K562 (cell line): ENCODE data around the gene VGLL4. TPM values are rescaled to one million over a fixed set of nuclear protein-coding genes. Genes with fewer than 3 reads are reported as not detected.

Source experiments
- ATAC-seq: fragments of 200-7000 bp; cut with Tn5 transposase; 3 replicates; pipeline ENCODE4 v1.9.1; 2020; ENCODE audit warnings: moderate library complexity
- BruUV-seq: library from RNA; stranded (reverse); fragments of 400-500 nt; replicated peaks from 2 replicates; lab custom pipeline; 2021; lab: Mats Ljungman, UMichigan
- CTCF ChIA-PET: fragments of 300-600 bp; formaldehyde crosslinking; extraction: SDS; loops from one replicate; lab custom pipeline; 2021; ENCODE audit warnings: low intra/inter-chr PET ratio; lab: Yijun Ruan, JAX
- POLR2A ChIA-PET: fragments of 300-600, 350-650 bp; sonication (Branson Sonifier 250); formaldehyde crosslinking; extraction: SDS; loops from one replicate; lab custom pipeline; 2021; ENCODE audit warnings: antibody characterized with exemption, inconsistent platforms; lab: Yijun Ruan, JAX
- DNase-seq, 4 experiments: peaks; one replicate each; pipeline versions ENCODE4 v3.0.0 to v3.0.0-alpha.2; 2011 to 2018; ENCODE audit warnings: low spot score in 3 of 4, mixed read lengths in 3 of 4; ENCODE audit errors: extremely low read depth in 1 of 4
- FAIRE-seq: peaks from 2 replicates; lab custom pipeline; 2011; peaks lifted over from hg19 to GRCh38; lab: Jason Lieb, UNC
- H2AFZ ChIP-seq: 2 replicates; pipeline ENCODE4 v1.6.0; 2011; ENCODE audit warnings: low read depth, low read length, control low read depth, inconsistent platforms
- H3K27ac ChIP-seq: fragments of 200-600 bp; 3 replicates; pipeline ENCODE4 v1.8.0; 2011; ENCODE audit warnings: low read depth, mild to moderate bottlenecking, control low read depth, inconsistent platforms, low read length, moderate library complexity, mixed read lengths; ENCODE audit errors: extremely low read depth
- H3K27me3 ChIP-seq, 2 experiments: fragments of 300-600 bp in 1 of 2; 2 replicates in 1 of 2; 3 replicates in 1 of 2; pipeline versions ENCODE4 v1.6.0 to v1.8.0; 2011; ENCODE audit warnings: inconsistent platforms in 2 of 2, low read length in 2 of 2, mild to moderate bottlenecking in 1 of 2, mixed read lengths in 1 of 2, moderate library complexity in 1 of 2; ENCODE audit not compliant: control insufficient read depth in 2 of 2, insufficient read depth in 2 of 2
- H3K36me3 ChIP-seq: fragments of 300-600 bp; 3 replicates; pipeline ENCODE4 v1.8.0; 2011; ENCODE audit warnings: mild to moderate bottlenecking, low read length, inconsistent platforms; ENCODE audit not compliant: control insufficient read depth, insufficient read depth
- H3K4me1 ChIP-seq, 2 experiments: fragments of 200-600 bp in 1 of 2; replicated peaks in 1 of 2; 2 replicates in 1 of 2; 3 replicates in 1 of 2; pipeline versions ENCODE4 v1.5.1 to v1.8.0; 2011; ENCODE audit warnings: inconsistent platforms in 2 of 2, low read length in 2 of 2, mild to moderate bottlenecking in 1 of 2, mixed read lengths in 1 of 2, moderate library complexity in 1 of 2; ENCODE audit not compliant: control insufficient read depth in 2 of 2, insufficient read depth in 2 of 2
- H3K4me2 ChIP-seq: 2 replicates; pipeline ENCODE4 v1.6.1; 2011; ENCODE audit warnings: low read length, control low read depth, inconsistent platforms, mixed read lengths; ENCODE audit not compliant: insufficient read depth
- H3K4me3 ChIP-seq: fragments of 200-600 bp; sonication (generic), shearing (Covaris generic); 2 replicates; pipeline ENCODE4 v1.5.1; 2016; ENCODE audit warnings: control low read depth, inconsistent platforms
- H3K79me2 ChIP-seq: fragments of 200-600 bp; 3 replicates; pipeline ENCODE4 v1.8.0; 2011; ENCODE audit warnings: low read length, inconsistent platforms; ENCODE audit not compliant: control insufficient read depth, insufficient read depth
- H3K9ac ChIP-seq, 2 experiments: 2 replicates each; pipeline versions ENCODE4 v1.6.0 to v1.6.1; 2011; ENCODE audit warnings: low read depth in 2 of 2, low read length in 2 of 2, control low read depth in 1 of 2, inconsistent platforms in 1 of 2, mild to moderate bottlenecking in 1 of 2, mixed read lengths in 1 of 2; ENCODE audit not compliant: insufficient read depth in 1 of 2
- H3K9me1 ChIP-seq: one replicate; pipeline ENCODE4 v1.6.0; 2011; ENCODE audit warnings: inconsistent platforms, mild to moderate bottlenecking, low read length, moderate library complexity; ENCODE audit not compliant: control insufficient read depth, insufficient read depth
- H3K9me3 ChIP-seq: replicated peaks from 2 replicates; pipeline ENCODE4 v1.5.1; 2011; ENCODE audit warnings: low read depth, low read length, inconsistent platforms; ENCODE audit not compliant: control insufficient read depth, insufficient read depth
- H4K20me1 ChIP-seq: replicated peaks from 2 replicates; pipeline ENCODE4 v1.6.1; 2011; ENCODE audit warnings: low read length, inconsistent platforms, mixed read lengths; ENCODE audit not compliant: control insufficient read depth, insufficient read depth
- DEAF1 ChIP-seq: fragments of 450-650 bp; formaldehyde crosslinking; IDR thresholded peaks from 2 replicates; pipeline ENCODE4 v1.4.0; 2020; ENCODE audit warnings: mild to moderate bottlenecking, moderate library complexity
- E4F1 ChIP-seq: fragments of 250-450 bp; sonication (Bioruptor Pico); IDR thresholded peaks from 2 replicates; pipeline ENCODE4 v1.5.0; 2021; ENCODE audit warnings: mild to moderate bottlenecking, borderline replicate concordance
- FOS ChIP-seq: IDR thresholded peaks from 3 replicates; pipeline ENCODE4 v1.6.1; 2011; ENCODE audit not compliant: insufficient read length; ENCODE audit errors: extremely low read depth
- GTF2F1 ChIP-seq: IDR thresholded peaks from 2 replicates; pipeline ENCODE4 v1.6.1; 2011; ENCODE audit warnings: low read depth, low read length, improper control_type of control experiment
- HDAC2 ChIP-seq: fragments of 450-650 bp; IDR thresholded peaks from 2 replicates; pipeline ENCODE4 v1.6.1; 2016; ENCODE audit warnings: mild to moderate bottlenecking
- NFRKB ChIP-seq: fragments of 450-650 bp; IDR thresholded peaks from 2 replicates; pipeline ENCODE4 v1.6.1; 2016; ENCODE audit warnings: low read depth
- NR3C1 ChIP-seq: sonication (generic); formaldehyde crosslinking; IDR thresholded peaks from 2 replicates; pipeline ENCODE4 v1.8.1; 2022; ENCODE audit warnings: missing genetic modification reagents
- PHF20 ChIP-seq: fragments of 450-650 bp; IDR thresholded peaks from 2 replicates; pipeline ENCODE4 v1.6.1; 2018; ENCODE audit not compliant: partially characterized antibody
- PKNOX1 ChIP-seq: fragments of 450-650 bp; IDR thresholded peaks from 2 replicates; pipeline ENCODE4 v1.6.1; 2016
- PPARD ChIP-seq: fragments of 250-450 bp; sonication (Bioruptor Pico); IDR thresholded peaks from 2 replicates; pipeline ENCODE4 v1.8.0; 2022; ENCODE audit warnings: inconsistent platforms, mild to moderate bottlenecking, moderate library complexity
- RFX7 ChIP-seq: fragments of 250-450 bp; sonication (Bioruptor Pico); IDR thresholded peaks from 2 replicates; pipeline ENCODE4 v1.5.1; 2021; ENCODE audit warnings: mild to moderate bottlenecking
- TAF1 ChIP-seq: IDR thresholded peaks from 2 replicates; pipeline ENCODE4 v1.6.1; 2011; ENCODE audit warnings: mild to moderate bottlenecking, low read length, moderate library complexity; ENCODE audit not compliant: insufficient read depth, control insufficient read depth, severe bottlenecking; ENCODE audit errors: extremely low read depth
- ZC3H8 ChIP-seq: fragments of 450-650 bp; IDR thresholded peaks from 2 replicates; pipeline ENCODE4 v1.6.1; 2017
- ZNF143 ChIP-seq: sonication (generic); formaldehyde crosslinking; IDR thresholded peaks from 2 replicates; pipeline ENCODE4 v1.9.0; 2022; ENCODE audit warnings: mild to moderate bottlenecking, missing genetic modification reagents
- ZNF232 ChIP-seq: sonication (generic); formaldehyde crosslinking; IDR thresholded peaks from 2 replicates; pipeline ENCODE4 v1.8.0; 2022; ENCODE audit warnings: mild to moderate bottlenecking, missing genetic modification reagents
- ZNF253 ChIP-seq: fragments of 250-450 bp; sonication (Bioruptor Pico); conservative IDR thresholded peaks from 2 replicates; pipeline ENCODE4 v1.6.1; 2021; ENCODE audit warnings: mild to moderate bottlenecking
- WGBS: fragments of 100-300 bp; shearing (Covaris generic); methylation state at CpG from one replicate; pipeline ENCODE4 v1.1.6; 2016; ENCODE audit warnings: low coverage, mixed read lengths; ENCODE audit not compliant: insufficient coverage; ENCODE audit errors: missing lambda C conversion rate; 5-methylcytosine and 5-hydroxymethylcytosine counted together
- in situ Hi-C: fragments of 300-500 bp; cut with MboI; formaldehyde crosslinking; loops from 4 replicates; pipeline ENCODE4 v1.15.0; 2018; ENCODE audit warnings: inconsistent platforms, mixed read lengths
- intact Hi-C: fragments of 100-400 bp; cut with micrococcal nuclease; formaldehyde crosslinking; loops from 2 replicates; pipeline ENCODE4 v1.14.2; 2022
- polyA plus RNA-seq, 8 experiments: library from polyadenylated mRNA; depleted of rRNA in 4 of 8; stranded (reverse) in 5 of 8; unstranded in 3 of 8; fragments of >200 nt; fragmentation: Nextera tagmentation in 2 of 8; fragmentation: Illumina TruSeq in 1 of 8; extraction: Ambion mirVana in 2 of 8; extraction: Trizol in 1 of 8; gene quantifications; 2 replicates each; pipeline versions ENCODE4 v1.2.1 to v1.2.3, GENCODE V29; 2011 to 2014; ENCODE audit warnings: inconsistent platforms in 1 of 8, missing spikeins in 1 of 8
- total RNA-seq, 7 experiments: library from RNA; depleted of rRNA in 6 of 7; stranded (reverse); fragments of >200 nt in 6 of 7; fragmentation: Illumina TruSeq in 2 of 7; extraction: Trizol in 2 of 7; gene quantifications; 2 replicates each; pipeline versions ENCODE4 v1.2.1 to v1.2.3, GENCODE V29; 2011 to 2021; ENCODE audit warnings: low replicate concordance in 1 of 7

The VGLL4 gene
- total and polyA plus RNA-seq, 9 of the 15 experiments (the other 6 are each of a cell fraction or from before 2014, with no cell fraction given), result 0.27 to 10.9 (median 8.6) TPM

- no peak for TF ChIP-seq GTF2F1
- TF ChIP-seq ZNF253 (CRISPR knock-in tag), result no peak
- no peak for TF ChIP-seq PHF20
- no peak for TF ChIP-seq HDAC2
- no peak for TF ChIP-seq ZNF232
Measured at GRCh38 chr3:11593318-11594034, 50.2 kb downstream of the VGLL4 start (continued).

GRCh38 chr3:11592445-11593298 is 51.0 kb downstream of the VGLL4 start:
- H4K20me1 ChIP-seq, result peaks cover 9% of the 10 kb centered on the region
- in situ Hi-C loops, result no loop called here
- 0 out of 5 replicates have a peak, but pooled peaks cover 0 to 2% of the 10 kb centered on the region in 2 experiments for H3K4me1 ChIP-seq
- TF ChIP-seq ZNF143 (CRISPR knock-in tag), result no peak
- no peak for TF ChIP-seq NFRKB
- no peak for TF ChIP-seq NR3C1 (CRISPR knock-in tag)
- no peak for TF ChIP-seq TAF1
- TF ChIP-seq PKNOX1, result no peak
- no peak for TF ChIP-seq FOS
- TF ChIP-seq PPARD, result no peak
- TF ChIP-seq RFX7 (CRISPR knock-in tag), result no peak
- no peak for TF ChIP-seq ZC3H8
- TF ChIP-seq DEAF1 (CRISPR knock-in tag), result no peak
- no peak for TF ChIP-seq E4F1 (CRISPR knock-in tag)

More at GRCh38 chr3:11592445-11593298, 51.0 kb downstream of the VGLL4 start:
- H3K9ac ChIP-seq, result no peak overlapping the region
- no TSS peak for BruUV-seq
- H3K9me3 ChIP-seq, result no peaks in the 10 kb centered on the region
- ATAC-seq, result no peak
- peaks cover 0 to 6% of the 10 kb centered on the region in 2 experiments; a peak in 1 of 5 replicates for H3K27me3 ChIP-seq
- no peaks in the 10 kb centered on the region for H3K9me1 ChIP-seq
- POLR2A ChIA-PET, result interaction anchor here (0.5 to 1.1 kb wide), 2 partner anchors 15 to 211 kb away, joined by 4 read pairs; no protein-coding TSS in a partner anchor
- 53% methylated on average over 14 of the region's 14 CpGs for WGBS
- intact Hi-C loops, result no loop called here
- CTCF ChIA-PET, result no interaction called here
- no peak overlapping the region for H3K27ac ChIP-seq
- H3K4me3 ChIP-seq, result no peak overlapping the region
- H3K79me2 ChIP-seq, result no peaks in the 10 kb centered on the region
- no peak overlapping the region for H2AFZ ChIP-seq
- no peak for FAIRE-seq
- no peak overlapping the region for H3K4me2 ChIP-seq
- H3K36me3 ChIP-seq, result no peaks in the 10 kb centered on the region
- DNase-seq, result no peak
